HG02763 (cell line): ENCODE measurements around the gene SUSD3.
A peak's percentile ranks its signal among the peaks of the same experiment; 100 is the strongest.
"Not testable (repeated sequence)": the region's sequence is repeated elsewhere in the genome, so short reads cannot be mapped to it uniquely, and the experiment has no call there.

Experiments
- ATAC-seq: cut with Tn5 transposase; IDR thresholded peaks from one replicate; pipeline ENCODE4 v1.9.1; 2021; ENCODE audit warnings: mild to moderate bottlenecking, moderate library complexity; ENCODE audit not compliant: unreplicated experiment

SUSD3 gene

DNA sequence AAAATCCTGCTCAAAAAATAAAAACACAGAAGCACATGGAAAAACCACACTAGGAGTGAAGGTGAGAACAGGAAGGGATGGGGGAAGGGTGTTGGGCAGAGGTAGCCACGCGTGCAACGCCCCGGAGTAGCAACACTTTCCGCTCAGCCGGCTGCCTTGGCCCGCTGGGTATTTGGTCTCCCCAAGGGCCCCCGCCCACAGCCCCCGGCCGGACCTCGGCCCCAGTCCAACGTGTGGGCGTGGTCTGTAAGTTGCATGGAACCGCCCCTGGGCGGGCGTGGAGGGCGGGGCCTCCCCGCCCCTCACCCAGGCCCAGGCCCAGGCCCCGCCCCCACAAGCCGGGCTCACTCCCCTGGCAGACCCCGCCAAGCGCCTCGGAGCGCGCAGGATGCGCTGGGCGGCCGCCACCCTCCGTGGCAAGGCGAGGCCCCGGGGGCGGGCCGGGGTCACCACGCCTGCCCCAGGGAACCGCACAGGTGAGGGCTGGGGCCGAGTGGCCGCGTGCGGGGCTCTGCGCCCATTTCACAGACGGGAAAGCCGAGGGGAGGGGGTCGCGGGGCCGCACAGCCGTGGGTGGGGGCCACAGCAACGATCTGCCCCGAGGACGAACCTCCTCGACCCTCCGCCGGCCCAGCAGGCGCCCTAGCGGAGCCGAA lies at the start of gene SUSD3:
Gene SUSD3 (plus strand): TSS at position 347 of the 656 bp plus-strand sequence. CDS start 42 bp downstream, at position 389.
- peak; percentile 40 for ATAC-seq

DNA sequence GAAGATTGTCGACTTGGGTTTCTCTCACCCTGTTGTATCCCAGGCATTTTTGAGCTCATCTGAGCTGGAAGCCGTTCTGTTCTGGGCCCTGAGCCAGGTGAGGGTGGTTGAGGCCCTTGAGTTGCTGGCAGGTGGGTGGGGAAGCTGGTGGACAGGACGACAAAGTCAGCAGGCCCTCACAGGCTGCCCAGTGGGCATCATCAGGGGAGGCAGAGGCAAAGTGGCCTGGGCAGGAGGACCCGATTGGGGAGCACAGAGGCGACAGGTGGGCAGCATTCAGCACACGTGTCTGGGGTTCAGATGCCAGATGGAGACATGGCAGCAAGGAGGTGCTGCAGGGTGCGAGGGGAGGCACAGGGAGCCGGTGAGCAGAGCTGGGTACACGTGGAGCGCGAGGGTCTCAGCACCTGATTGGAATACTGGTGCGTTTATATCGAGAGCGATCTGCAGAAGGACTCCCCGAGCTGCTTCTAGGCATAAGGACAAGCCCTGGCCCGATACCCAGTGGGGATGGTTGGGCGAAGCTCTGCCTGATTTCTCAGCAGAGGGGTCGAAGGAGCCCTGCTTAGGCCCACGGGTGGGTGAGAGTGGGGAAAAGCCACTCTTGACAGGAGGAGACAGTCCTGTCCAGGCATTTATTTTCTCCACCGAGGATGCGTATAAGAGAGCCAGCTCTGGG lies 49.0 kb upstream of the SUSD3 start:
- no peak for ATAC-seq

DNA sequence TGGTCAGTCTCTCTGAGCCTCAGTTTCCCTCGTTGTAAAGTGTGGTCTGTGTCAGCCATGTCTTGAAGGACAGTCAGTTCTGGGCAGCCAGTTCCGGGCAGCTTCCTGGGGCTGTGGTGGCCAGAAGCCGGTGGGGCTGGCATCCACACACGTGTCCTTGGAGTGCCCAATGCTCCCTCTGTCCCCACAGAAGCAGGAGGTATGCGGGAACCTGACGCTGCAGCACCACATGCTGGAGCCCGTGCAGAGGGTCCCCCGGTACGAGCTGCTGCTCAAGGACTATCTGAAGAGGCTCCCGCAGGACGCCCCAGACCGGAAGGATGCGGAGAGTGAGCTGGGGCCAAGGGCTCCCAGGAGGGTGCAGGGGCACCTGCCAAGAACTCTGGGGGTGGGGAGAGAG lies 48.4 kb upstream of the SUSD3 start:
- no peak for ATAC-seq

DNA sequence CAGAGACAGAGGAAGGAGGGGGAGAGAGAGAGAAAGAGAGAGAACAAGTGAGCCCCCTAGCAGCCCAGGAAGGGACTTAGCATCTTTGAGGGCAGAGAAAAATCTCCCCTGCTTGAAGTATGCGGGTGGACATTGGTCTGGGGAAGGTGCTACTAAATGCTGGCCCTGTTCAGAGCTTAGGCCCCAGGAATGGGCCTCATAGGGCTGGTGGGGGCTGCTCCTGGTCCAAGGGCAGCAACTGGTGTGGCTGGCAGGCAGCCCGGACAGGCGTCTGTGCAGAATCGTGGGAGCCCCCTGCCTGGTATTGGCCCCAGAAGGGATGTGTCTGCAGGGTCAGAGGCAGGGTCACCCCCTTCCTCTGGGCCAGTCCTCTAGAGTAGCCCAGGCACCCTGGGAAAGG lies 47.8 kb upstream of the SUSD3 start:
- ATAC-seq, result no peak

DNA sequence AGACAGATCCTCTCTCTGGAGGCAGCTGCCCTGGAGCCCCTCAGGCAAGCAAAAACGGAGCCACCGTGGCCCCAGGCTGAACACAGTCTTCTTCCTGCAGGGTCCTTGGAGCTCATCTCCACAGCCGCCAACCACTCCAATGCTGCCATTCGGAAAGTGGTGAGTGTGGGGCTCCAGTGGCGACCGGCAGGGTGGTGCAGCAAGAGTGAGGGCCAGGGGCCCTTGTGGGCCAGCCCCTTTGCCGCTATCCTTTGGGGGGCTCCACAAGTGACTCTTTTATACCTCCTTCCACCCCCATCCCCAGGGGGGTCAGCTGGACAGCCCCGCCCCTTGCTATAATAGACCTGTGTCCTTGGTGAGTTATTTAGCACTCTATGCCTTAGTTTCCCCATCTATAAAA lies 47.4 kb upstream of the SUSD3 start:
- no peak for ATAC-seq

DNA sequence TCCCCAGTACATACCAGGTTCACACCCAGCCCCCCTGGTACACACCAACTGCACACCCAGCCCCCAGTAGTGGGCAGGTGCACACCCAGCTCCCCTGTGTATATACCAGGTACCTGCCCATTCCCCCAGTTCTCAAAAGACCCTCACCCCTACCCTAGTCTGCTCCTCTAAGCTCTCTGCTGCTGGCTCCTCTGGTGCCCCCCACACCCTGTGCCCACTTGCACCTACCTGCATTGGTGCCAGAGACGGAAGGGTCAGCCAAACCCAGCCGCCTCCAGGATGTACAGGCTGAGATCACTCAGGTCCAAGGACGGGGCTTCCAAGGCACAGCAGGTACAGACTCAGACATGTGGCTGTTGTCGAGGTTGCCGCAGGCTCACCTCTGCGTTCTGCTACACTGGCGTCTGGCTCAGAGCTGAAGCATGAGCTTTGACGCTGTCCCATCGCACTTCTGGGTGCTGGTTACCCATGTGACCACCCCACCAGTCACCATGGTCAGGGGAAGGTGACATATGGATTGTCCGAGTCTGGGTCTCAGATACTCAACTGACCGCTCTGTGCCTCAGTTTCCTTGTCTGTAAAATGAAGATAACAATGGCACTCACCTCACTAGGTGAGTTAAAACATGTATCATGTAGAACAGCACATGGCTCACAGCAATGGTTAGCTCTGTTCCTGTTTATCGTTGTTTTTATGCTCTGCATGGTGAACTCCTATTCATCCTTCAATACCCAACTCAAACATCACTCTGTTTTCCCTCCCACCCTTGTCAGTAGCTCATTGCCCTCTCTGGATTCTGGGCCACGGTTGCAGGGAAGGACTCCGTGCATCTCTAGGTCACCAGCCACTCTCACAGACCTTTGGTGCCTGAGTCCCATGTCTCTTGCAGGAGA lies 45.3 kb upstream of the SUSD3 start:
- no peak for ATAC-seq

DNA sequence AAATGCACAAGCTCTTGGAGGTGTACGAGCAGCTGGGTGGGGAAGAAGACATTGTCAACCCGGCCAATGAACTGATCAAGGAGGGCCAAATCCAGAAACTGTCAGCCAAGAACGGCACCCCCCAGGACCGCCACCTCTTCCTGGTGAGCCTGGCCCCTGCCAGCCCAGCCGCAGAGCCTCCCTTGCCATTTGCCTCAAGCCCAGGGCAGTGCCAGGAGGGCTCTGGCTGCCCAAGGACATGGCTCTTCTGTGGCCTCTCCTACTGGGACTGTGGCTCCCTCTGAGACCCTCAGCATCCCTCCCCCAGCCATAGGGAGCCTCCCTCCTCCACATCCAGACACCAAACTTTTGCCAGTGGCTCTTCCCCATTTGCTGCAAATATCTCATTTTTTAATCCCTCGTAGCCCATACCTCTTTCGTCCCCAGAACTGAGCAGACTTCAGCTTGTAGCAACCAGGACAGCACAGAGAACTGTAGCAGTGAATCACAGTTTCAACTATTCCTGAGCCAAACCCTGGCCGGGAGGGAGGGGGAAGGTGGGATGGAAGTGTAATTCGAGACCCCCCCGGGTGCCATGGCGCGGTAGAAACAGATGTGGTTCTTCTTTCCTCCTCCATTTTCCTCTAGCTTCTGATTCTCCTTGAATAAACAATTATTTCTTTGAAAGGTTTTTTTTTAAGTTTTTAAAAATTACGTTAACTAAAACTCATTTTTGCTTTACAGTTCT lies 44.5 kb upstream of the SUSD3 start:
- no peak for ATAC-seq

DNA sequence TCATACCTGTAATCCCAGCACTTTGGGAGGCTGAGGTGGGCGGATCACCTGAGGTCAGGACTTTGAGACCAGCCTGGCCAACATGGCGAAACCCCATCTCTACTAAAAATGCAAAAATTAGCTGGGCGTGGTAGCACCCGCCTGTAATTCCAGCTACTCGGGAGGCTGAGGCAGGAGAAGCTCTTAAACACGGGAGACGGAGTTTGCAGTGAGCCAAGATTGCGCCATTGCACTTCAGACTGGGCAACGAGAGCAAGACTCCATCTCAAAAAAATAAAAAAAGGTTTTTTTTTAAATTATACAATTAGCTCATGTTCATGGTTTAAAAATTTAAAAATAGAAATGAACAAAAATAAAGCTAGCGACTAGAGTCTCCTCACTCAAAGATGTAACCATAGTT lies 43.3 kb upstream of the SUSD3 start:
- ATAC-seq, result not testable (repeated sequence)

DNA sequence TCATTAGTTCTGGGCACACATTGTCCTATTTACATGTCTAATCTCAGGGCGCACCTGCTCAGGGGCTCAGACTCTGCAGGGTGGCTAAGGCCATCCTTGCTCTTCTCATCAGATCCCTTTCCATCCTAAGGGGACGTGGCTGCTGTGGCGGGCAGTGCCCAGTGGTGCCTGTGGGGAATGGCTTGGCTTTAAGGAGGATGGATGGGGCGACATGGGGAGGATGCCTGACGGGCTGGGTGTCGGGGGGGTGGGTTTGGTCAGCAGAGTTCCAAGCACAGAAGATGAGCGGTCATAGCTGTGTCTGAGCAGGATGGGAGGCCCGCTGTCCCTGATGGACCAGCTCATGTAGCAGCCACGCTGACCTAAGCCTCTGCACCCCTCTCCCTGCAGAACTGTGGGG lies 40.9 kb upstream of the SUSD3 start:
- no peak for ATAC-seq

DNA sequence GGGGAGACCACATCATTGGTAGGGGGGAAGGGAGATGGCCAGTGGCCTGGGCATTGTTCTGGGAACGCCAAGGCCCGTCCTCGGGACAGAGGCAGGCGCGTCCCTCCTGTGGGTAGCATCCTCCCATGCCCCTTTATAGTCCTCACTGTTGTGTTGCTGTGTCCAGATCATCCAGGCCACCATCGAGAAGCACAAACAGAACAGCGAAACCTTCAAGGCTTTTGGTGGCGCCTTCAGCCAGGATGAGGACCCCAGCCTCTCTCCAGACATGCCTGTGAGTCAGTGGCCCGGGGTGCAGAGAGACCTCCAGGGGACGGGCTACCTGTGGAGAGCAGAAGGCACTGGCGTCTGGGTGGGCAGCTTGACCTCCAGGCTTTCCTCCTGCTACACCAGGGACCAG lies 38.4 kb upstream of the SUSD3 start:
- ATAC-seq, result no peak

DNA sequence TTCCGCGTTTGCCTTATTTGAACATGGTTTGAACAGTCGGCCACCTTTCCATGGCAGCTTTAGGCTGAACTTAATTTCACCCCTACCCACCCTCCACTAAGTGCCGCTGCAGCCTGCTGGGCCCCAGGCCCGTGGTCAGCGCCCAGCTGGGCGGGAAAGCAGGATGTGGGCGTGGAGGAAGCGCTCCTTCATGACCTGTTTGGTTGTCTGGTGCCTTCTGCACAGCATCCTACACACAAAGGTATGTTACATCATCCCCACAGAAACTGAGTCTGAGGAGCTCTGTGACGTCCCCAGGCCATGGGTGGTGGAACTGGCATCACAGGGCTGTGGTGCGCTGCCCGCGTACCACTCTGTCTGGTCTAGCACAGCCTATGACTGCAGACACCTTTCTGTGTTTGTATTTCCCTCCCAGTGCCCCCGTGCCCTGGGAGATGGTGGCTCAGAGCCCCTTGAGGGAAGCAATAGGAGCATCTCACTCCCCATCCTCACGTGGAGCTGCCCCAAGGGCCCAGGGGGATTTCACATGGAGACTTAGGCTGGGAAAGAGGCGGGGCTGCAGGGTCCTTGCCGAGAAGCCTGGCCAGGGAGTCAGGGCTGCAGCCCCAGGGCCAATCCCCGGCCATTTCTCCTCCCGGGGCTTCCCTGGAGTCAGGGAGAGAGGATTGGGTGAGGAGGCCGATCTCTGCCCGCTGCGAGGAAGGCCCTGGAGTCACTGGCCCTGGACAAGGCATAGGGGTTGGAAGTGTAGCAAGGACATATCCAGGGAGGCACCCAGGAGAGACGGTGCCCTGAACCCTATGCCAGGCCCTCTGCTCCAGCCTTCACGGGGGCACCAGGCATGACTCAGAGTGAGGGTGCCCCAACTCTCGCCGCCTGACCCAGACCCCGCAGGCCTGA lies 37.5 kb upstream of the SUSD3 start:
- ATAC-seq, result no peak

DNA sequence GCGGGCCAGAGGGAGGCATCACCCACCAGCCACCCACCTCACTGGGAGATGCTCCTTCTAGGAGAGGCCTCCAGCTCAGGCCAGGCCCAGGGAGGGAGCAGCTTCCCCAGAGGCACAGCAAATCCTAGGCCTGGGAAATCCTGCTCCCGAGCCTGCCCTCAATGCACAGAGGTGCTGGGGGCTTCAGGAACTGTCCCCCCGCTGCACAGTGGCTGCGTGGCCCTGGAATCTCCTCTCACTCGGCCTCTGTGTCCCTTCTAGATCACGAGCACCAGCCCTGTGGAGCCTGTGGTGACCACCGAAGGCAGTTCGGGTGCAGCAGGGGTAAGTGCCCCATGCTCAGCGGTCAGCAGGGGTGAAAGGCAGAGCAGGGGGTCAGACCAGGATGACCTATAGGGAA lies 36.4 kb upstream of the SUSD3 start:
- ATAC-seq, result no peak

DNA sequence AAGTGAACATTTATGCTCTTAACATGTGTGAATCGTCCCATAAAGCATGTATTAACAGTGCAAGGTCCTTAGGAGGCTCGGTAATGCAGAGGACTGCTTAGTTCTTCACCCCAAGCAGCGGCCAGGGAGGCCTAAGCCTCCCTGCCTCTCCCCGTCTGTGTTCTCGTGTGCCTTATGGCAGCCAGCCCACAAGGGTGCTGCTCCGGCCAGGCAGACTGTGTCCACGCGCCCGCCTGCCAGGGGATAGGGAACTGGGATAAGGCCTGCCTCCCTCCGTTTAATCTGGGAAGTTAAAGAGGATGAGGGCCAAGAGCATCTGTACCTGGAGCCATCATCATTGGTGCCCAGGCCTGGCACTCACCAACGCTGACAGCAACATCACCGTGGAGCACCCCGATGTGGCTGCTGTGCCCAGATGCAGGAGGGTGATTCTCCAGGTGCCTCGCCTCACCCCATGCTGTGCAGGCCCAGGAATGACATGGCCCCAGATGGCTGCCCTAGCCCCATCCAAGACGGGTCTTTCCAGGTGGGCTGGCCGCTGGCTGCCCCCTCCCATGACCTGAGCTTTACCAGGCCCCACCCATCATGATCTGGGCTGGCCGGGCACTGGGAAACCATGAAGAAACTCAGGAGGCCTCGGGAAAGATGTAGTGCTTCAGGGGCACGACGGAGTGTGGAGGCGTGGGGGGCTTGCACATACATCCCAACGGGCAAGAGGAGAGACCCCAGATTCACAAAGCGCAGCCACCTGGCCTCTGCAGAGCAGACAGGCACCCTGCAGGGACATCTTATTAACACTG lies 35.6 kb upstream of the SUSD3 start:
- ATAC-seq, result no peak

DNA sequence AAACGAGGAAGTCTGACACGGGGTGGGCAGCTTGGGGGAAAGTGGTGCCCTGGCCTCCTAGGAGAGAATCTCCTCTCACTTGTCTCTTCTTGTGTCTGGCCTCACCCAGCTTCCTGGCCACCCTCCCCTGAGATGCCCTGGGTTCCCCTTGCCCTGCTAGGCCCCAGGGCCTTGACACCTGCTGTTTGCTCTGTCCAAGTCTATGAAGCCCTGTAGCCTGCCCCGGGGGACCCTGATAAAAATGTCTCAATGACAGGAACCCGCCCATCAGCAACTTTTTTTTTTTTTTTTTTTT lies 35.0 kb upstream of the SUSD3 start:
- ATAC-seq, result no peak

DNA sequence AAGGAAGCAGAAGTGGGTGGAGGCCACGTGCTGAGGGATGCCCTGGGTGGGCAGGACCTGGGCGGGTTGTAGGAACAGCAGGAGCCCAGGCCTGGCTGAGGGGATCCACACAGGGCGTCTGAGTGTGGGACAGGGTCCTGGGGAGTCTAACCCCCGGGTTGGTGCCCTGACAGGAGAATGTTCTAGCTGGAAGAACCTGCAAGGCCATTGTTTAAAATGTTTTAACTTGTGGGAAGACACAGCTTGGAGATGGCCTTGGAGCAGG lies 33.9 kb upstream of the SUSD3 start:
- ATAC-seq, result no peak

DNA sequence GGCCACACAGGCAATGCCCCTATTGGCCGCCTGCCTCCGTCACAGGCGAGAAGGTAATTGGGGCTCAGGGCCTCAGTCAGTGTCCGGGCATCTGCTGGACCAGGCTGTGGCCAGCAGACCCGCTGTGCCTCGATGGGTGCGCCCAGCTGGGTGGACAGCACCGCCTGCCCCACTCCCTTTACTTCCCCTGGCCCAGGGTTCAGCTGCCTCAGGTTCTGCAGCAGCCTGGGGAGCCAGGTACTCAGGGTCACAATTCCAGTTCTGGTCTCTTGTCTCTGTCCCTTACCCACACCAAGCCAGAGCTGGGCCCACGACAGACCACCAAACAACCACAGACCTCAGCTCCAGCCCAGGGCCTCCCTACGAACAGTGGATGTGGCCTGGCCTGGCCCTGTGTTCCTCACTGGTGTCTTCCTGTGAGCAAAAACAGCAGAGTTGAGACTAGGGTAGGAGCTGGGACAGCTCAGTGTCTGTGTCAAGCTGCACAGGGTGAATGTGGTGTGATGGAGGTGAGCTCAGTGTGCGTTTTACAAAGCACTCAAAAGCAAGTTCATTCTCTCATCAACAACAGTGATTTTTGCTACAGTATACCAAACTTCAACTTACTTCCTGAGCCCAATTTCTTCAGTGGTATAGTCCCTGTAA lies 33.4 kb upstream of the SUSD3 start:
- ATAC-seq, result no peak

DNA sequence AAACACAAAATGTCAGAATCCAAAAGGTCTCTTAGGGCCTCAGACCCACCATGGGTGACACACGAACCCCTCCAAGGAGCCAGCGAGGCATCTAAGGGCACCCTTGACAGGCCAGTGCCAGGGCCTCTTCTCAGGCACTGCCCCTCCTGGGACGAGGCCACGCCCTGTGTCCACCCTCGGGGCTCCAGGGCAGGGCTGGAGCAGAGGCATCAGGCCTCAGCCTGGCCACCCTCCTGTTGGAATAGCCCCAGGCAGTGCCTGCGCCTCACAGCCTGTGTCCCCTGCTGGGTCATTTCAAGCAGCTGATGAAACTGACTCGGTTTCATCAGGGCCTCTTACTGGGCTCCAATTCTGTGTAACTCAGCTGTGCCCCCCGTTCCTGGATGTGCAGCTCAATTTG lies 32.8 kb upstream of the SUSD3 start:
- no peak for ATAC-seq

DNA sequence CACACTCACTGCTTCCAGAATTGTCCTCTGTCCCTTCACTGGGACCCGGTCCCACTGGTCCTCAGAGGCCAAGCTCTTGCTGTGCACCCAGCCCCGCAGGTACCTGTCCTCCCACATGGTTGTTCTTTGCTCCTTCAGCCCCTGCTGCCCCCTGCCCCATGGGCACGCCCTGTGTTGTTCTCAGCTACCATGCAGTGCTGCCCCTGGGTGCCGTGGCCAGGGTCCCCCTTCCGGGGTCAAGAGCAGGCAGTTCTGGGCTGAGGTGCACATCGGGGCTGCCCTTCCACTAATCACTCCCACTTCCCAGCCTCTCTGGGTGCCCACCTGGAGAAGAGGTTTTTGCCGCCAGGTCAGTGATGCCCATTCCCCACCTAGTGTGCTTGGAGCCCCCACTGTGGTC lies 31.9 kb upstream of the SUSD3 start:
- no peak for ATAC-seq

DNA sequence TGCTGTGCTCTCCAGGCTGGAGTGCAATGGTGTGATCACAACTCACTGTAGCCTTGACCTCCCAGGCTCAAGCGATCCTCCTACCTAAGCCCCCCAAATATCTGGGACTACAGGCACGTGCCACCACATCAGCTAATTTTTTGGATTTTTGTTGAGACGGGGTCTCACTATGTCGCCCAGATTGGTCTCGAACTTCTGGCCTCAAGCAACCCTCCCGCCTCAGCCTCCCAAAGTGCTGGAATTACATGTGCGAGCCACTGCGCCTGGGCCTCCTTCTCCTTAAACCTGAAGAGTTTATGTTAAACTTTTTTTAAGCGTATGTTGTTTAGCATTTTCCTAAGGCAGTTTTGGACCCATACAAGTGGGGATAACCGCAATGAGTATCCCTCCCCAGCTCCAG lies 30.8 kb upstream of the SUSD3 start:
- ATAC-seq, result no peak
